Activated CD8-positive, alpha-beta memory T cell treated with anti-CD3 and anti-CD28 coated beads, Interleukin-2, amount 50 U/mL, for 1 hour (primary cell): ENCODE measurements around the gene GTF2A1.
"Not testable (repeated sequence)": the region's sequence is repeated elsewhere in the genome, so short reads cannot be mapped to it uniquely, and the experiment has no call there.

Source experiments
- DNase-seq: peaks from one replicate; pipeline ENCODE4 v3.0.0-alpha.2; 2020; ENCODE audit errors: extremely low read depth

Gene GTF2A1

DNA sequence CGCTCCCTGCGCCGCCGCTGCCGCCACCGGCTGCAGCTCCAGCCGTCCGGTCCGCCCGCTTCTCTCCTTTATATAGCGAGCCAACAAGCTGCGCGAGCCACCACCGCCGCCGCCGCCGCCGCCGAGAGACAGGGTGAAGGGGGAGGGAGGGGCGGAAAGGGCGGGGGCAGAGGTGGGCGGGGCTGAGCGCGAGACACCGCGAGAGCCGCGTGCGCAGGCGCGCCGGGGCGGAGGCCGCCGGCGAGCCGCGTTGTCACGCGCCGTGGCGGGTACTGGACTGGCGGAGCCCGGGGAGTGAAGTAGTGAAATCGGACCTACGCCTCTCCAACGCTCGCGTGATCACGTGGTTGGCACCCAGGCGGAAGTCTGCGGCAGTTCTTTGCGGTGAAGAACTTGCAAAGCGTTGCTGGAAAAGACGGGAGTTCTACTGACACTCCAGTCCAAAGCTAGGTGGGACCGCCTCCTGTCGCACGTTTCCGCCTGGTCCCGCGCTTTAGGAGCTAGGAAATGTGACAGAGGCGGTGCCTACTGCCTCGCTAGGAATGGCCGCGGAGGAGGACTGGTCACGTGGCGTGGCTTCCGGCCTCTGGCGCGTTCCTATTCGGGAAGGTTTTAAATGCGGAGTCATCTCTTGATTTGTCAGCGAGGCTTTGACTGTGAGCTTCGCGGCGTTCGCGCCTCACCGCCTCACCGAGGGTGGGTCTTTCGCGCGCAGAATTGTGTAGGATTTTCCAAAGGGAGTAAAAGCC, at the start of gene GTF2A1:
Gene GTF2A1, minus strand, starts transcription at position 130 of the 749 bp plus-strand sequence. CDS start 441 bp downstream, outside the sequence.
- peak; percentile 85 for DNase-seq

DNA sequence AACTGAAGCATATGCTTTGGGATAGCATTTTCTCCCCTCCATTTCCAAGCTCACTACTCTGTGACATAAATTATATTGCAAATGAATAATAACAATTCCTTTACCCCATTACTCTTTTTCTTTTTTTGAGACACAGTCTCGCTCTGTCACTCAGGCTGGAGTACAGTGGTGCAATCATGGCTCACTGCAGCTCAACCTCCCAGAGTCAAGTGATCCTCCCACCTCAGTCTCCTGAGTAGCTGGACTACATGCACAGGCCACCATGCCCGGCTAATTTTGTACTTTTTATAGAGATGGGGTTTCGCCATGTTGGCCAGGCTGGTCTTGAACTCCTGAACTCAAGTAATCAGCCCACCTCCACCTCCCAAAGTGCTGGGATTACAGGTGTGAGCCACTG, 49.2 kb upstream of the GTF2A1 start:
- no peak for DNase-seq

DNA sequence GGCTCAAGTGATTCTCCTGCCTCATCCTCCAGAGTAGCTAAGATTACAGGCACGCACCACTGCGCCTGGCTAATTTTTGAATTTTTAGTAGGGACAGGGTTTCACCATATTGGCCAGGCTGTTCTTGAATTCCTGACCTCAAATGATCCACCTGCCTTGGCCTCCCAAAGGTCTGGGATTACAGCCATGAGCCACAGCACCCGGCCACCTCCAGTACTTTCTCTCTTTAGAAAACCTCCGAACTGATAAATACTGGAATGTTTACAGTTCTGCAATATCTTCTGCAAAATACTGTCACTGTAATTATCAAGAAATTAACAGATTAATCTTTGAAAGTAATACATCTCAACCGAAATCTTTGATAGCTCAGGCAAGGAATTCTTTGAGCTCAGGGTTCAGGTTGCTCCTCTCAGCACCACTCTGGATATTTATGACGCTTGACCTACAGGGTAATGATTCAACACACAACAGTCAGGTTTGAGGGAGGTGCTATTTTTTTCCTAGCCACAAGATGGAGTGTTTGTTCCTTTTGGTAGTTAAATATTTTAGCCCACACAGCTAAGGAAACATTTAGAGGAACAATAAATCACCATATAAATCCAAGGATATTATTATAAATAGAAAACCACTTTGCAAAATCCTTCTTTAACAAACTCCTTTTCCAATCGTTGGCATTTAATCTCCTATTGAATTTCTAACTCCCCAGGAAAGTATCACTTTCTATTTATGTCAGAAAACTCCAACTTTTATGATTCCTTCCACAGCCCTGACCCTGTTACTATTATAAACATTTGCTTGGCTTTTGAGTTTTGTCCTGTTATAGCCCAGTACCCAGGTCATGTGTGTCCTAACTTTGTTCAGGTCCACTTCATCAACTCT, 48.6 kb upstream of the GTF2A1 start:
- DNase-seq = no peak

DNA sequence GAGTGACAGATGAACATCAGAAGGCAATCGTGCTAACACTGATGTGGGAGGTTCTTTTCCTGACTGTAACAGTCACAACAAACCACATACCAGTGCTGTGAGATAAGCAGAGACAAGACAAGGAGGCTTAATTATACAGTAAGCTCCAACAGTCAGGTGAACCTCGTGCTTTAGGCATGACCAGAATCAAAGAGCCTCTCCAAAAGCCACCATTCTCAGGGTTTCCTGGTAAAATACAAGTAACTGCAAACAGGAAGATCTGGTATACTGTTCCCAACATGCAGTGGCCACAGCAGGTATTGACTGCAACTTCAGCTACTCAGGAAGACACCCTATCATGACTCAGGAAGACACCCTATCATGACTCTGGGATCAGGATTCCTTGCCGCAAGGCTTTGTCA, 47.3 kb upstream of the GTF2A1 start:
- no peak for DNase-seq

DNA sequence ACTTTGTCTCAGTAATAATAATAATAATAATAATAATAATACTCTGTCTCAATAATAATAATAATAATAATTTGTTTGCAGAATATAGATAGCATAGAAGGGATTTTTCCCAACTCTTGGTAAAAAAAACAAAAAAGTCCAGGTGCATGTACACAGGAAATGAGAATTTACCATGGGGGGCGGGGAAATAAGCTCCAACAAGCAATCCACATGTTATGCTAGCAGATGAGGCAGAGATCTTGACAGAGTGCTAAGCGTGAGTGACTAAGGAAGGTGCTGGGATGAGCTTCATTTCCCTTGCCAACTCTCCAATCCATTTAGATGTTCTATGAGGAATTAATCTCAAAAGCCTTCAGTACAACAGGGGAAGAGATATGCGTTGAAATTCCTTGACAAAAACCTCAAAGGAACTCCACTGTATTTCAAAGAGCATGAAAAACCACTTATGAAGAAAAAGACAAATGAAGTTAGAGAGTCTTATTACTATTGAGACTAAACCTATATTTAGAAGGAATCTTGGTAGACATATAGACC, 44.9 kb upstream of the GTF2A1 start:
- no peak for DNase-seq

DNA sequence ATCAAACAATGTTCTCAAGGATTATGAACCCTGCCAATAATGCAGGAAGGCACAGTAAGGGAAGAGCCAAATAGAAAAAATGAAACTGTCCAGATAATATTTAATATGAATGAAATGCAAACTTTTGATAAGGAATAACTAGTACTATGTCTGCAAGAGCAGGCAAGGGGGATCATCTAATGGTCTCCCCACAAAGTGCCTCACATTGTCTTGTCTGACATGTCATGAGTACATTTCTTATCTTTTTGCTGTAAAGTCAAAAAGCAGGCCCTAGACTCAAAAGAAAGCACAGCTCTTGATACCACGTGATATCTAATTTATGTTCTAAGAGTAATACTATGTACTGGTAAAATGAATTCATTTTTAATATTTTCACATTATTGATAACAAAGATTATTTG, 43.9 kb upstream of the GTF2A1 start:
- DNase-seq = no peak

DNA sequence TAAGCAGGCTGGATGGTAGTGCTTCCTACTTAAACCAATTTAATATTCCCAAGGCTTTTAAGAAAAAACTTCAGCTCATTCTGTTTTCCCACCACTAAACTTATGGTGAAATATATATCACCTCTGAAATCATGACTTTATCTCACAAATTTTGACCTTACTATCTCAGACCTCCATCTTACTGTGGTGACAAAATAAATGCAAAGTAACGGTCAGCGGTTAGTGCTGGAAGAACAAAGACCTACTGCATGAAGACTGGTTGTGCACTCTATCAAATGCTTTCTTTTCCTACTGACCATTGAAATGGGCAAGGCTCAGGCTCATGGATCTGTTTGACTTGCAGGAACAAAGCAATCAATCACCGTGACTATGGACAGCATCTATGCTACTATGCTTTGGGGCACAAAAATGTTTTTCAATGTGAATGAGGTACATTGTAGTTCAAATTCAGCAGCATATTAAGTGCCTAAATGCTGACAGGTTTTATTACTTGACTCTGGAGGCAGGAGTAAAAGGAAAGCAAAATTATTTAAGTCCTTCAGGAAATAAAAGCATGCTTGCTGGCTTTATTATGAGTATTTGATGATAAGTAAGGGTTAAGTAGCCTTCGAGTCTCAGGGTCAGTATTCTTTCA, 43.1 kb upstream of the GTF2A1 start:
- no peak for DNase-seq

DNA sequence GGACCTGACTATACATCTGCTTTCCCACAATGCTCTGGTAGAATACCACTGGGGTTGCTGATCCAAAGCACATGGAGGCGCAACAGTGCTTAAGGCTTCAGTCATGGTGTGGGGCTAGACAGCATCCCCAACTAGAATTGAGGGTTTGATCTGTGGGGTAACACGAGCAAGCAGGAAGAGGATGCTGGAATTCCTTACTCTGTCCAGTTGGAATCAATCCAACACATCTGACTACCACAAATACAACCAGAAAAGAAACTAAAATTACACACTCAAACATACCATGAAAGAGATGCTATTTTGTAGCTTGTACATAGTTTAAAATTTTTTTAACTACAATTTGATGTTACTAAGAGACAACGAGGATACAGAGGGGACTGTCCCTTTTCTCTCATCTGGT, 40.4 kb upstream of the GTF2A1 start:
- DNase-seq = no peak

DNA sequence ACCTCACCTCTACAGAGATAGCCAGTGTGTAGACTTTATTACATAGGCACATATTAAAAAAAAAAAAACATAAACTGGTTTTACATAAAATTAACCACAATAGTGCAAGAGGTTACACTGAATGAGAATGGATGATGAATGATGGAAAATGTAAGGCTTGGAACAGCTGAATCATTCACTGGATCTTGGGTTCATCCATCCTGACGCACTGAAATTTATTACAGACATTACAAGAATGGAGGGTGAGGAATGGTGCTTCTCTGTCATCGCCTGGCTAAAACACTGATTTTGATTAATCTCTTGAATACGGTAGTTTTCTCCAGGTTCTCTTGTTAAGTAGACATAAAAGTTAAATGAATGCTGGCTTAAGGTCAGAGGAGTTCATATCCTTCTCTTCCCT, 40.0 kb upstream of the GTF2A1 start:
- DNase-seq = no peak

DNA sequence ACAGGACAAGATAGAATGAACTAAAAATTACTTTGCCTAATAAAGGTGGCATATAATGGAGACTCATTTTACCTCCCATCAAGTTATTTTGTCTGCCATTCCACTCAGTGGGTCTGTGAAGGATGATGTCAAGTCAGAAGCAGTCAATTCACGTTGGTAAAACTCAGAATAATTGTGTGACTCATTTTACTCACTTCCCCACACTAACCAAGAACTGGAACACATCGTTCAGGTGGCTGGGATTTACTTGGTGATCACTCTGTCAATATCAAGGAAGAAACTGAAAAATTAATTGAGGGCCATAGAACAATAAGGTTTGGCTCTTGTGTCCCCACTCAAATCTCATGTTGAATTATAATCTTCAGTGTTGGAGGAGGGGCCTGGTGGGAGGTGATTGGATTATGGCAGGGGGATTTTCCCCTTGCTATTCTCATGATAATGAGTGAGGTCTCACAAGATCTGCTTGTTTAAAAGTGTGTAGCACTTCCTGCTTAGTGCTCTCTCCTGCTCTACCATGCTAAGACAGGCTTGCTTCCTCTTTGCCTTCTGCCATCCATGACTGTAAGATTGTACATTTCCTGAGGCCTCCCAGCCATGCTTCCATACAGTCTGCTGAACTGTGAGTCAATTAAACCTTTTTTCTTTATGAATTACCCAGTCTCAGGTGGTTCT, 35.7 kb upstream of the GTF2A1 start:
- DNase-seq = no peak

DNA sequence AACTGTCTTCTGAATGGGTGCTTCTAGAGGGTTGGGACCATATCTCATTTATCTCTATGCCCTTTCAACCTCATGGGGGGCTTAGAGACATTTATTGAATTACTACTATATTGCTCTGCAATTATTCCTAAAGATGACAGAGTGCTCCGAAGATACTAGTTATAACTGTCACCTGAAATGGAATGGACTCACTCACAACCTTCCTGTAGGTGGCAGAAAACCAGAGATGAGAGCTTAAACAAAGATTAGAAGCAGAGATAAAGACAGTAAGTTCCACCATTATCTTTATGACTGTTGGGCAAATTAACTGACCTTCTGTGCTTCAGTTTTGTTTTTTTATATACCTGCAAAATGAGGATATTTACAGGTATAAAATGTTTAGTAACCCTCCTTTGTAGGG, 31.5 kb upstream of the GTF2A1 start:
- DNase-seq = no peak

DNA sequence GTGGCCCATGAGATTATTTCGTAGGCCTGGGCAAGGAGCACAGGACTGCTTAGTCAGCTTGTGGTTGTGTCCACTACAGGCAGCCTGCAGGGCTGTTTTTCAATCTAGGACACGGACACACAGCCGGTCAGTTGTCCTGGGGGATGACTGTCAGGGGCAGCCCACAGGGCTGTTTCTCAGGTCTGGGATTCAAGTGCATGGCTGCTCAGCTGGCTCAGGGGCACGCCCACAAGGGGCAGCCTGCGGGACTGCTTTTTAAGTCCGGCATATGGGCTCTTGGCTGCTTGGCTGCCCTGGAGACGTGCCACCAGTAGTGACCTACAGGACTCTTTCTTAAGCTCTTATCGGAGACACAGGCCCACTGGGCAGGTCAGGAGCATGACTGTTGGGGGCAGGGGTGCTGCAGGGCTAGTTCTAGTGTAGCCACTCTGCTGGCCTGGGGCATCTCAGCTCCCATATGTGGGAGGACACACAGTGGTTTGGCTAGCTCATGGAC, 26.6 kb upstream of the GTF2A1 start:
- no peak for DNase-seq

DNA sequence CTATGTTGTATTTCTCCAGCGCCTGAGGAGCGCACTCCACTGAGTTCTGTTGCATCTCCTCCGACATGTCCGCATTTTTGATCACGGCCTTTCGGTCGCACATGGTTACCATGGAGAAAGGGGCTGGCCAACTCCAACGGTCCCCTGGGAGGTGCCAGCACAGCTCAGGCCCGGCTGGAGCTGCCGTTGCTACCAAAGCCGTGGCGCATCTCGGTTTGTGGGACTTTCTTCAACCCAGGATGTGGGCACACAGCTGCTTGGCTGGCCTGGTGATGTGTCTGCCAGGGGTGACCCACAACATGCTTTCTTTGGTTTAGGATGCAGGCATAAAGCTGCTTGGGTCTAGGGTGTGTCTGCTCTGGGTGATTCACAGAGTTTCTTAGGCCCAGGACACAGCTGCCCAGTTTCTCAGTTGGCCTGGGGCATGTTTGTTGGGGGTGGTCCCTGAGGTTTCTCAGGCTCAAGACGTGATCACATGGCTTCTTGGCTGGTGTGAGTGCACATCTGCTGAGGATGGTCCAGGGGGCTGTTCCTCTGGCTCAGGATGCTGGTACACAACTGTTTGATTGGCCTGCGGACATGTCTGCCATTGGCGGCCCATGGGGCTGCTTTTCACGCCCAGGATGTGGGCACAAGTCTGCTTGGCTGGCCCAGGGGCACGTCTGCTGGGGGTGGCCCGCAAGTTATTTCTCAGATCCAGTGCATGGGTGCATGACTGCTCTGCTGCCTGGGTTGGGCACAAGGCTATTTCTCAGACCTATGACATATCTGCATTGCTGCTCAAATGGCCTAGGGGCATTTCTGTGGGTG, 25.9 kb upstream of the GTF2A1 start:
- DNase-seq = no peak

DNA sequence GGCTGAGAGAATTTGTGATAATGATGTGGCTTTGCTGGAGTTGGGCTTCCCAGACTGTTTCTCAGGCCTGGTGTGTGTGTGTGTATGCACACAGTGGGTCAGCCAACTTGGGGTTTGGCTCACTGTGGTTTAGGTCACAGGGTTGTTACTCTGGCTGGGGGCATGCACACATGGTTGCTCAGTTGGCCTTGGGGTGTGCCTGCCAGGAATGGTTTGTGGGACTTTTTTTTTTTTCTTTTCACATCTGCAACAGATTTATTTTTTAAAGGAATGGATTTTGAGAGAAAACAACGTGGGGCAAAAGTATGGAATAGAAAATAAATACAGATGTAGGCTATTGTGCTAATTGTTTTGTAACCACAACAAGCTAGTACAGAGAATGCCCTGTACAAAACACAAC, 25.0 kb upstream of the GTF2A1 start:
- no peak for DNase-seq

DNA sequence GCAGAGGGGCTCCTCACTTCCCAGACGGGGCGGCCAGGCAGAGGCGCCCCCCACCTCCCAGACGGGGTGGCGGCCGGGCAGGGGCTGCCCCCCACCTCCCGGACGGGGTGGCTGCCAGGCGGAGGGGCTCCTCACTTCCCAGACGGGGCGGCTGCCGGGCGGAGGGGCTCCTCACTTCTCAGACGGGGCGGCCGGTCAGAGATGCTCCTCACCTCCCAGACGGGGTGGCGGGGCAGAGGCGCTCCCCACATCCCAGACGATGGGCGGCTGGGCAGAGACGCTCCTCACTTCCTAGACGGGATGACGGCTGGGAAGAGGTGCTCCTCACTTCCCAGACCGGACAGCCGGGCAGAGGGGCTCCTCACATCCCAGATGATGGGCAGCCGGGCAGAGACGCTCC, 23.7 kb upstream of the GTF2A1 start:
- DNase-seq = not testable (repeated sequence)

DNA sequence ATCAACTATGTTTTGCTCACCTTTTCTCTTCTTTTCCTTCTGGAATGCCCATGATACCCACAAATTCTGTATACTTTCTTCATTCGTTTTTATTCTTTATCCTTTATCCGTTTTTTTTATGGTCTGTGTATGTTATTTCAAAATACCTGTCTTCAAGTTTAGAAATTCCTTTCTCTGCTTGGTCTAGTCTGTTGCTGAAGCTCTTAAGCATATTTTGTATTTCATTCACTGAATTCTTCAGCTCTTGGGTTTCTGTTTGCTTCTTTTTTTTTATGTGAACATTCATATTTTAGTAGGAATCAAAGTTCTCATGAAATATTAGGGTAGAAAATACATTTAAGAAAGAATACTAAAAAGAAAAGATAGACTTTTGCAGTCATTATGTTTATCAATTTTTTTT, 22.7 kb upstream of the GTF2A1 start:
- no peak for DNase-seq

DNA sequence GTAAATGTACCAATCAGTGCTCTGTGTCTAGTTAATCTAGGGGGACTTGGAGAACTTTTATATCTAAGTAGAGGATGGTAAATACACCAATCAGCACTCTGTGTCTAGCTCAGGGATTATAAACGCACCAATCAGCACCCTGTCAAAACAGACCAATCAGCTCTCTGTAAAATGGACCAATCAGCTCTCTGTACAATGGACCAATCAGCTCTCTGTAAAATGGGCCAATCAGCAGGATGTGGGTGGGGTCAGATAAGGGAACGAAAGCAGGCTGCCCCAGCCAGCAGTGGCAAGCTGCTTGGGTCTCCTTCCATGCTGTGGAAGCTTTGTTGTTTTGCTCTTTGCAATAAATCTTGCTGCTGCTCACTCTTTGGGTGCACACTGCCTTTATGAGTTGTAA, 16.1 kb upstream of the GTF2A1 start:
- DNase-seq = not testable (repeated sequence)

DNA sequence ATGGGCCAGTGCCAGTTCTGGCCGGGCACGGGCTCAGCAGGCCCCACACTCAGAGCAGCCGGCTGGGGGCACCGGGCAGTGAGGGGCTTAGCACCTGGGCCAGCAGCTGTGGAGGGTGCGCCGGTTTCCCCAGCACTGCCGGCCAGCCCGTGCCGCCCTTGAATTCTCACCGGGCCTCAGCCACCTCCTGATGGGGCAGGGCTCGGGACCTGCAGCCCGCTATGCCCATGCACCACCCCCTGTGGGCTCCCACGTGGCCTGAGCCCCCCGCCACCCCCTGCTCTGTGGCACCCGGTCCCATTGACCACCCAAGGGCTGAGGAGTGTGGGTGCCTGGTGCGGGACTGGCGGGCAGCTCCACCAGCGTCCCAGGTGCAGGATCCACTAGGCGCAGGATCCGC, 15.4 kb upstream of the GTF2A1 start:
- DNase-seq = no peak

DNA sequence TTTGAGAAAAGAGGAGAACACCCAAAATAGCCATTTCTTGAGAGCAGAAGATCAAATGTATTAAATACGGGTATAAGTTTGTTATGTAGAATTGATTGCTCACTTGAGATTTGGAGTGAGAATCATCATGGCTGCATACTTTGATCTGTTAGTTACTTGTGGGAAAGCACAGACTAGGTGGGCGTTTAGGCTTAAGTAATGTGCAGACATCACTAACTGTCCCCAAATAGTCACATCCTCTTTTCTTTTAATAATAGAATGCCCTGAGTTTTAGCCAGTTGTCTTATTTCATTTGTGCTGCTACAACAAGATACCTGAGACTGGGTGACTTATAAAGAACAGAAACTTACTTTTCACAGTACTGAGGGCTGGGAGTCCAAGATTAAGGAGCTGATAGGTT, 14.3 kb upstream of the GTF2A1 start:
- no peak for DNase-seq

DNA sequence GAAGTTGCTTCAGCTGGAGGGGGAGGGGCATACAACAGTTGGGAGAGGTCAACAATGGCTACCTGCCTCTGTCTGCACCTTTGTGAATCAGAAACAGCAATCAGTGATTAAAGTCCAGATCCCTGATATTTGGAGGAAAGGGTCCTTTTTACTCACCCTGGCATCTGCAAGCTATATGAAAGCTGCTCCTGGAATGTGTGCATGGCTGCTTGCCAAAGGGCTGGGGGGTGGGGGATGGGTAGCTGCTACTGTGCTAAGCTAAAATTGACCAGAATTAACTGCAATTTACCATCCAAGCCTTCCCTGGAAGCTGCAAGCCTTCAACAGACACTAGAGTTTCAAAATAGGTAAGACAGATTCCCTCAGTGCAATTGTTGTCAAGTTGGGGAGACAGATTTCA, 13.5 kb upstream of the GTF2A1 start:
- no peak for DNase-seq

DNA sequence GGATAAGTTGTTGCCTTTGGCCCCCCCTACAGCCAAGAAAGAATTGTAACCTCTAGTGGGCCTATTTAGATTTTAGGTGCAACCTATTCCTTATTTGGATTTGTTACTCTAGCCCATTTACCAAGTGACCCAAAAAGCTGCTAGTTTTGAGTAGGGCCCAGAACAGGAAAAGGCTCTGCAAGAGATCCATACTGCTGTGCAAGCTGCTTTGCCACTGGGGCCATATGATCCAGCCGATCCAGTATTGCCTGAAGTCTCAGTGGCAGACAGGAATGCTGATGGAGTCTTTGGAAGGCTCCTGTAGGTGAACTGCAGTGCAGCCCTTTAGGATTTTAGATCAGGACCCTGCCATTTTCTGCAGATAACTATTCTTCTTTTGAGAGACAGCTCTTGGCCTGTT, 12.9 kb upstream of the GTF2A1 start:
- DNase-seq = no peak
